Measurements from ENCODE around the gene MXD1.
"Not testable (repeated sequence)": the region's sequence is repeated elsewhere in the genome, so short reads cannot be mapped to it uniquely, and the experiment has no call there.

The MXD1 gene

DNA sequence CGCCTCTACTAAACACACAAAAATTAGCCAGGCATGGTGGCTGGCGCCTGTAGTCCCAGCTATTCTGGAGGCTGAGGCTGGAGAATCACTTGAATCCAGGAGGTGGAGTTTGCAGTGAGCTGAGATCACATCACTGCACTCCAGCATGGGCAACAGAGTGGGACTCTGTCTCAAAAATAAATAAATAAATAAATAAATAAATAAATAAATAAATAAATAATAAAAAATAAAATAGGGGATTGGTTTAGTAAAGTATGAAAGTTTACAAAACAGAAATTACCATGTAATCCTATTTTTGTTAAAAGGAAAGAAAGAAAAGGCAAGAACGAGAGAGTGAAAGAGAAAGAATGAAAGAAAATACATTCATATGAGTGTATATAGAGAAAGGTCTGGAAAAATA, 35.8 kb downstream of the MXD1 start:
- H3K4me3 ChIP-seq (ENCODE audit: low read depth in 1 of 2, low read length in 2 of 2); H3K27ac ChIP-seq (ENCODE audit: low read depth, low read length); H3K9ac ChIP-seq (ENCODE audit: low read depth in 1 of 2, low read length in 2 of 2); H3K27me3 ChIP-seq (ENCODE audit: control insufficient read depth in 1 of 2, insufficient read depth in 2 of 2, low read length in 2 of 2); H3K9me3 ChIP-seq (ENCODE audit: control insufficient read depth in 1 of 2, low read length in 2 of 2); H3K36me3 ChIP-seq (ENCODE audit: control insufficient read depth in 1 of 2, insufficient read depth in 2 of 2, low read length in 2 of 2): not testable (repeated sequence)
- H3K4me1 ChIP-seq (ENCODE audit: control insufficient read depth in 1 of 2, insufficient read depth in 2 of 2, low read length in 2 of 2) = peaks cover 10 to 12% of the 10 kb centered on the region in 2 donors

DNA sequence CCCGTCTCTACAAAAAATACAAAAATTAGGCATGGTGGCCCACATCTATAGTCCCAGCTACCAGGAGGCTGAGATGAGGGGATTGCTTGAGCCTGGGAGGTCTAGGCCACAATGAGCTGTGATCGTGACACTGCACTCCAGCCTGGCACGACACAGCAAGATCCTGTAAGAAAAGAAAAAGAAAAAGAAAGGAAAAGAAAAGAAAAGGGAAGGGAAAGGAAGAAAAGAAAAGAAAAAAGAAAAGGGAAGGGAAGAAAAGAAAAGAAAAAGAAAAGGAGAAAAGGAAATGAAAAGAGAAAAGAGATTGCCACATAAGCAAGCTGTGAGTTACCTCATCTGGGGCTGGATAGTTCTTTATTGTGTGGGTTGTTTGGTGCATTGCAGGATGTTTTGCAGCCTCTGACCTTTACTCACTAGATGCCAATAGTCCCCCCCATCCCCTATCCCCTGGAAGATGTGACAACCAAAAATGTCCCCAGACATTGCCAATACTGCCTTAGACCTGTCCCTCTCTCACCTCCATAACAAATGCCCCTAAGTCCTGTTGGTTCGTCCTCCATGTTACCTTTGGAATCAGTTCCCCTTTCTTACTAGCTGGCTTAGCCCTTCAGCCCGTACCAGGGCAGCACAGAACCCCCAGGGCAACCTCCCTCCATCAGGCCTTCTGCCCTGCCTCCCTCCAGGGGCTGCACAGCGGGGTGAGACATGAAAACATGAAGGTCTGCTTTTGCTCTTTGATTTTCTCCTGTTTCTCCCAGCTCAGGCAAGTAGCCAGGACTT, 37.6 kb downstream of the MXD1 start:
- Histone ChIP-seq H3K4me3 (ENCODE audit: low read depth in 1 of 2, low read length in 2 of 2) (no peak overlapping the region), H3K9me3 (ENCODE audit: control insufficient read depth in 1 of 2, low read length in 2 of 2) (no peaks in the 10 kb centered on the region), H3K9ac (ENCODE audit: low read depth in 1 of 2, low read length in 2 of 2) (no peak overlapping the region), H3K27me3 (ENCODE audit: control insufficient read depth in 1 of 2, insufficient read depth in 2 of 2, low read length in 2 of 2) (no peaks in the 10 kb centered on the region), H3K27ac (ENCODE audit: low read depth, low read length) (no peak overlapping the region), H3K36me3 (ENCODE audit: control insufficient read depth in 1 of 2, insufficient read depth in 2 of 2, low read length in 2 of 2) (no peaks in the 10 kb centered on the region), H3K4me1 (ENCODE audit: control insufficient read depth in 1 of 2, insufficient read depth in 2 of 2, low read length in 2 of 2) (peaks cover 0 to 3% of the 10 kb centered on the region in 2 donors)

DNA sequence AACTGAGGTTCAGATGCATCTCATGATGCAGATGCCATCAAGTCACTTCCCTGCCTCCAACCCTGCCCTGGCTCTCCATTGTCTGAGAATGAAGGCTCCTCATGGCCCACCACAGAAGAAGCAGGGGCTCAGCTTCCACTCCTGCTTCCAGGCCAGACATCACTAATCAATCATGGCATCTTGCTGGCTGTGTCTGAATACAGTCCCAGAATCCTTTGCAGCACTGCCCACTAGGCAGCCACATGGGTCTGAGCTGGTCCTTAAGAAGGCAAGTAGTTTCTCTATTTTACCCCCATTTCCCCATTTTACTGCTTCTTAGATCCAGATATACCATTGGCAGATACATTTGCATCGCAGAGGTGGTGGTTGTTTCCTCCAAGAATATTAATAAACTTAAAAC, 39.2 kb downstream of the MXD1 start:
- H3K27me3 ChIP-seq (ENCODE audit: control insufficient read depth in 1 of 2, insufficient read depth in 2 of 2, low read length in 2 of 2) = no peaks in the 10 kb centered on the region
- H3K9ac ChIP-seq (ENCODE audit: low read depth in 1 of 2, low read length in 2 of 2) = no peak overlapping the region
- no peak overlapping the region for H3K4me3 ChIP-seq (ENCODE audit: low read depth in 1 of 2, low read length in 2 of 2)
- H3K9me3 ChIP-seq (ENCODE audit: control insufficient read depth in 1 of 2, low read length in 2 of 2) = no peaks in the 10 kb centered on the region
- H3K27ac ChIP-seq (ENCODE audit: low read depth, low read length) = no peak overlapping the region
- no peaks in the 10 kb centered on the region for H3K4me1 ChIP-seq (ENCODE audit: control insufficient read depth in 1 of 2, insufficient read depth in 2 of 2, low read length in 2 of 2)
- H3K36me3 ChIP-seq (ENCODE audit: control insufficient read depth in 1 of 2, insufficient read depth in 2 of 2, low read length in 2 of 2) = no peaks in the 10 kb centered on the region

GRCh38 chr2:69955029-69955428, 40.1 kb downstream of the MXD1 start:
- no peaks in the 10 kb centered on the region for H3K9me3 ChIP-seq (ENCODE audit: control insufficient read depth in 1 of 2, low read length in 2 of 2)
- H3K4me1 ChIP-seq (ENCODE audit: control insufficient read depth in 1 of 2, insufficient read depth in 2 of 2, low read length in 2 of 2) = no peaks in the 10 kb centered on the region
- H3K27me3 ChIP-seq (ENCODE audit: control insufficient read depth in 1 of 2, insufficient read depth in 2 of 2, low read length in 2 of 2) = no peaks in the 10 kb centered on the region
- H3K36me3 ChIP-seq (ENCODE audit: control insufficient read depth in 1 of 2, insufficient read depth in 2 of 2, low read length in 2 of 2) = no peaks in the 10 kb centered on the region
- H3K4me3 ChIP-seq (ENCODE audit: low read depth in 1 of 2, low read length in 2 of 2) = no peak overlapping the region
- H3K9ac ChIP-seq (ENCODE audit: low read depth in 1 of 2, low read length in 2 of 2) = no peak overlapping the region
- H3K27ac ChIP-seq (ENCODE audit: low read depth, low read length) = no peak overlapping the region

- Histone ChIP-seq H3K9me3 (ENCODE audit: control insufficient read depth in 1 of 2, low read length in 2 of 2) (no peaks in the 10 kb centered on the region), H3K27ac (ENCODE audit: low read depth, low read length) (no peak overlapping the region), H3K4me1 (ENCODE audit: control insufficient read depth in 1 of 2, insufficient read depth in 2 of 2, low read length in 2 of 2) (no peaks in the 10 kb centered on the region), H3K9ac (ENCODE audit: low read depth in 1 of 2, low read length in 2 of 2) (no peak overlapping the region), H3K4me3 (ENCODE audit: low read depth in 1 of 2, low read length in 2 of 2) (no peak overlapping the region), H3K36me3 (ENCODE audit: control insufficient read depth in 1 of 2, insufficient read depth in 2 of 2, low read length in 2 of 2) (no peaks in the 10 kb centered on the region), H3K27me3 (ENCODE audit: control insufficient read depth in 1 of 2, insufficient read depth in 2 of 2, low read length in 2 of 2) (no peaks in the 10 kb centered on the region)
Measured at GRCh38 chr2:69956475-69956979, 41.6 kb downstream of the MXD1 start.

DNA sequence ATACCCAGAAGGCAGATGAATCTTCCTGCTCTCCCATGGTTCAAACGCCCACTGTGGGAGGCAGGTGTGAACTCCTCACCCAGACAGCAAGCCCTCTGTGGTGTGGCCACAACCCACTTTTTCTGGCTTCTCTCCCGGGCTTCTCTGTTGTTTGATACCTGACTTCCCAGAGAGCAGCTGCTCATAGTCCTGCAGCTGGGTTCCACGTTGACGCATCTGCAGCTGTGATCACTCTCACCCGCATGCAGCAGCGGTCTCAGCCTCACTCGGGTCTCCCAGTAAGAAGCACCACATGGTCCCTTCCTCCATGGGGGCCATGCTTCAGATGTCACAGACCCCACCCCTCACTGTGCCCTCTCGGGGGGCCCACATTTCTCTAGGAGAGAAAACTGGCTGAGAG, 43.1 kb downstream of the MXD1 start:
- Histone ChIP-seq H3K9ac (ENCODE audit: low read depth in 1 of 2, low read length in 2 of 2) (no peak overlapping the region), H3K4me1 (ENCODE audit: control insufficient read depth in 1 of 2, insufficient read depth in 2 of 2, low read length in 2 of 2) (peaks cover 0 to 1% of the 10 kb centered on the region in 2 donors), H3K27me3 (ENCODE audit: control insufficient read depth in 1 of 2, insufficient read depth in 2 of 2, low read length in 2 of 2) (no peaks in the 10 kb centered on the region), H3K27ac (ENCODE audit: low read depth, low read length) (no peak overlapping the region), H3K9me3 (ENCODE audit: control insufficient read depth in 1 of 2, low read length in 2 of 2) (no peaks in the 10 kb centered on the region), H3K4me3 (ENCODE audit: low read depth in 1 of 2, low read length in 2 of 2) (no peak overlapping the region), H3K36me3 (ENCODE audit: control insufficient read depth in 1 of 2, insufficient read depth in 2 of 2, low read length in 2 of 2) (no peaks in the 10 kb centered on the region)

- H3K4me3 ChIP-seq (ENCODE audit: low read depth in 1 of 2, low read length in 2 of 2) = no peak overlapping the region
- H3K9me3 ChIP-seq (ENCODE audit: control insufficient read depth in 1 of 2, low read length in 2 of 2) = no peaks in the 10 kb centered on the region
- no peaks in the 10 kb centered on the region for H3K36me3 ChIP-seq (ENCODE audit: control insufficient read depth in 1 of 2, insufficient read depth in 2 of 2, low read length in 2 of 2)
- no peak overlapping the region for H3K9ac ChIP-seq (ENCODE audit: low read depth in 1 of 2, low read length in 2 of 2)
- H3K4me1 ChIP-seq (ENCODE audit: control insufficient read depth in 1 of 2, insufficient read depth in 2 of 2, low read length in 2 of 2) = peaks cover under 1 to 7% of the 10 kb centered on the region in 2 donors
- H3K27ac ChIP-seq (ENCODE audit: low read depth, low read length) = no peak overlapping the region
- no peaks in the 10 kb centered on the region for H3K27me3 ChIP-seq (ENCODE audit: control insufficient read depth in 1 of 2, insufficient read depth in 2 of 2, low read length in 2 of 2)
Measured at GRCh38 chr2:69958480-69958879, 43.6 kb downstream of the MXD1 start.

DNA sequence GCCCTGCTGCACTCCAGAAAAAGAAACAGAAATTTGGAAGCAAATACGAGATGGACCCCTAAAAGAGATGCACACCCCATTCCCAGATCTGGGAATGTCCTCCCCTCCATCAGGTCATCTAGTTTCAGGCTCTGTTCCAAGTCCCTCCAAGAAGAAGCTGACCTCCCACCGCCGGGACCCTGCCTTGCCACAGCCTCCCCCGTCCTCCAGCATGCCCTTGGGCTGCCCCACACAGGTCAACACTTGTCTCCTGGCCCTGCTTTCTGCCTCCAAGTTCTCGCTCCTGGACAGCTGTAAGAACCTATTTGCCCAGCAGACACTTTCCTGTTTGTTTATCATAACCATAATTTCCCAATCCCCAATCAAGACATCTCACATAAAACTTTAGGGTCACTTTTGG, 44.5 kb downstream of the MXD1 start:
- Histone ChIP-seq H3K9me3 (ENCODE audit: control insufficient read depth in 1 of 2, low read length in 2 of 2) (no peaks in the 10 kb centered on the region), H3K36me3 (ENCODE audit: control insufficient read depth in 1 of 2, insufficient read depth in 2 of 2, low read length in 2 of 2) (no peaks in the 10 kb centered on the region), H3K4me3 (ENCODE audit: low read depth in 1 of 2, low read length in 2 of 2) (no peak overlapping the region), H3K27me3 (ENCODE audit: control insufficient read depth in 1 of 2, insufficient read depth in 2 of 2, low read length in 2 of 2) (no peaks in the 10 kb centered on the region), H3K9ac (ENCODE audit: low read depth in 1 of 2, low read length in 2 of 2) (no peak overlapping the region), H3K27ac (ENCODE audit: low read depth, low read length) (no peak overlapping the region), H3K4me1 (ENCODE audit: control insufficient read depth in 1 of 2, insufficient read depth in 2 of 2, low read length in 2 of 2) (peaks cover 8 to 15% of the 10 kb centered on the region in 2 donors)

GRCh38 chr2:69960821-69961220, 45.9 kb downstream of the MXD1 start:
- no peak overlapping the region for H3K9ac ChIP-seq (ENCODE audit: low read depth in 1 of 2, low read length in 2 of 2)

GRCh38 chr2:69961496-69961895, 46.6 kb downstream of the MXD1 start, which contains the start of gene ASPRV1:
ASPRV1 (minus strand) TSS chr2:69961631; CDS start chr2:69961436, 195 bp downstream.
- Histone ChIP-seq H3K27ac (ENCODE audit: low read depth, low read length) (no peak within 1 kb of the TSS), H3K4me1 (ENCODE audit: control insufficient read depth in 1 of 2, insufficient read depth in 2 of 2, low read length in 2 of 2) (peaks cover 11 to 29% of the 10 kb centered on the region in 2 donors), H3K9ac (ENCODE audit: low read depth in 1 of 2, low read length in 2 of 2) (no peak within 1 kb of the TSS), H3K27me3 (ENCODE audit: control insufficient read depth in 1 of 2, insufficient read depth in 2 of 2, low read length in 2 of 2) (no peaks in the 10 kb centered on the region), H3K4me3 (ENCODE audit: low read depth in 1 of 2, low read length in 2 of 2) (no peak within 1 kb of the TSS), H3K36me3 (ENCODE audit: control insufficient read depth in 1 of 2, insufficient read depth in 2 of 2, low read length in 2 of 2) (no peaks in the 10 kb centered on the region), H3K9me3 (ENCODE audit: control insufficient read depth in 1 of 2, low read length in 2 of 2) (no peaks in the 10 kb centered on the region)

More at GRCh38 chr2:69960821-69961220, 45.9 kb downstream of the MXD1 start:
- no peaks in the 10 kb centered on the region for H3K9me3 ChIP-seq (ENCODE audit: control insufficient read depth in 1 of 2, low read length in 2 of 2)
- H3K27me3 ChIP-seq (ENCODE audit: control insufficient read depth in 1 of 2, insufficient read depth in 2 of 2, low read length in 2 of 2) = no peaks in the 10 kb centered on the region
- H3K36me3 ChIP-seq (ENCODE audit: control insufficient read depth in 1 of 2, insufficient read depth in 2 of 2, low read length in 2 of 2) = no peaks in the 10 kb centered on the region
- peaks cover 11 to 28% of the 10 kb centered on the region in 2 donors for H3K4me1 ChIP-seq (ENCODE audit: control insufficient read depth in 1 of 2, insufficient read depth in 2 of 2, low read length in 2 of 2)
- no peak overlapping the region for H3K27ac ChIP-seq (ENCODE audit: low read depth, low read length)
- H3K4me3 ChIP-seq (ENCODE audit: low read depth in 1 of 2, low read length in 2 of 2) = no peak overlapping the region

Data from duodenal mucosa (tissue), 2 donors.